ENCODE measurements around the gene CTSW. TPM values are rescaled to one million over a fixed set of nuclear protein-coding genes. Genes with fewer than 3 reads are reported as not detected.
A peak's percentile ranks its signal among the peaks of the same experiment; 100 is the strongest.

CTSW gene
- total RNA-seq, 2 experiments from 2014 or later = 268 to 339 TPM

GRCh38 chr11:65851083-65851579 lies 28.5 kb upstream of the CTSW start:
- peaks cover 22% of the 10 kb centered on the region for H3K4me1 Mint-ChIP-seq
- H3K9me3 Mint-ChIP-seq (ENCODE audit: low read depth) = peaks cover 2% of the 10 kb centered on the region
- DNase-seq (peak; percentile 52), ATAC-seq (peak; percentile 3)
- no peaks in the 10 kb centered on the region for H3K27me3 Mint-ChIP-seq
- H3K36me3 Mint-ChIP-seq = peaks cover 49% of the 10 kb centered on the region
- CTCF ChIA-PET = interaction anchor here (0.5 to 5.6 kb wide), 16 partner anchors 9 to 150 kb away, joined by 3 to 20 read pairs (median 4); partner anchors contain the start of genes CCDC85B, FIBP, MUS81 and SNX32
- no peak overlapping the region for H3K4me3 Mint-ChIP-seq
- no peak overlapping the region for H3K27ac Mint-ChIP-seq

DNA sequence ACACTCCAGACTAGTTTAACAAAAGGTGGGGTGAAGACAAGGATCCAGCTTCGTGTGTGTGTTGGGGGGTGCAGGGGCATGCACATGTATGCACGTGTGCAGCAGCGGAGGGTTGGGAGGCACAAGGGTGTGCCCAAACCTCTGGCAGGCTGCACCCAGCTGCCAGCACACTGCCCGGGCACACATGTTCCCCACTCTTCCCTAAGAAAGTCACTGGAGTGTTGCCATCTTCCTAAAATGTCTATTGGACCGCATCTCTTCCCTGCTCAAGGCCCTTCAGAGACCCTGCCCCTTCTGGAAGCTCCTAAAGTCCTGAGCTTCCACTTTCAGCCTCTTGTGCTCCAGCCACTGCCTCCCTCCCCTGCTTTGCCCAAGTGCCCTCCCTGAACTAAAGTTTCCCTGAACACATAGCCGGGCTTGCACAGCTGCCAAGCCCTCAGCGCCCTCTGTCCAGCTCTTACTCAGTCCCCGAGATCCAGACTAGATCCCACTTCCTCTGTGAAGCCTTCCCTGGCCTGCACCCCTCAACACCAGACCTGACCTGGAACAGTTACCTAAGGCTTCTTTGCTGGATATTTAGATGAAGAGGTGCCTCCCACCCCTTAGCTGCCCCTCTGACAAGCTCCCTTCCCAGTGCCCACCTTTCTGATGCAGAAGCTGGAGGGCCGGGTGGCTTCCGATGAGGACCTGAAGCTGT lies 27.7 kb upstream of the CTSW start:
- Mint-ChIP-seq H3K27ac (no peak overlapping the region), H3K27me3 (no peaks in the 10 kb centered on the region), H3K36me3 (peaks cover 57% of the 10 kb centered on the region), H3K4me1 (peaks cover 30% of the 10 kb centered on the region), H3K9me3 (ENCODE audit: low read depth) (peaks cover 2% of the 10 kb centered on the region), H3K4me3 (no peak overlapping the region)
- ATAC-seq = no peak
- CTCF ChIA-PET = interaction anchor here (0.6 to 5.6 kb wide), 16 partner anchors 8 to 1139 kb away, joined by 3 to 20 read pairs (median 4); partner anchors contain the start of genes FIBP, MUS81 and SNX32
- no peak for DNase-seq

- Mint-ChIP-seq H3K4me1 (peaks cover 30% of the 10 kb centered on the region), H3K27me3 (no peaks in the 10 kb centered on the region), H3K4me3 (no peak overlapping the region), H3K27ac (no peak overlapping the region), H3K9me3 (ENCODE audit: low read depth) (peaks cover 2% of the 10 kb centered on the region), H3K36me3 (peaks cover 57% of the 10 kb centered on the region)
- ATAC-seq = no peak
- CTCF ChIA-PET = interaction anchor here (1.1 to 5.6 kb wide), 9 partner anchors 10 to 141 kb away, joined by 3 to 20 read pairs (median 4); partner anchors contain the start of genes FIBP and SNX32
- no peak for DNase-seq
These were observed 27.0 kb upstream of the CTSW start for GRCh38 chr11:65852508-65853245.

GRCh38 chr11:65853246-65853979 lies 26.2 kb upstream of the CTSW start:
- Mint-ChIP-seq H3K27me3 (no peaks in the 10 kb centered on the region), H3K36me3 (peaks cover 57% of the 10 kb centered on the region), H3K27ac (peak overlapping the region; percentile 3), H3K4me3 (no peak overlapping the region), H3K9me3 (ENCODE audit: low read depth) (peaks cover 2% of the 10 kb centered on the region), H3K4me1 (peaks cover 30% of the 10 kb centered on the region)
- ATAC-seq = no peak
- no peak for DNase-seq
- CTCF ChIA-PET = interaction anchor here (1.1 to 5.6 kb wide), 3 partner anchors 31 to 73 kb away, joined by 5 to 20 read pairs (median 5); partner anchors contain the start of gene FIBP

GRCh38 chr11:65854161-65854592 lies 25.5 kb upstream of the CTSW start:
- H3K9me3 Mint-ChIP-seq (ENCODE audit: low read depth) = peaks cover 2% of the 10 kb centered on the region
- ATAC-seq (no peak), DNase-seq (no peak)
- no peak overlapping the region for H3K27ac Mint-ChIP-seq
- H3K36me3 Mint-ChIP-seq = peaks cover 57% of the 10 kb centered on the region
- H3K4me3 Mint-ChIP-seq = no peak overlapping the region
- no peaks in the 10 kb centered on the region for H3K27me3 Mint-ChIP-seq
- H3K4me1 Mint-ChIP-seq = peaks cover 30% of the 10 kb centered on the region
- CTCF ChIA-PET = no interaction called here

DNA sequence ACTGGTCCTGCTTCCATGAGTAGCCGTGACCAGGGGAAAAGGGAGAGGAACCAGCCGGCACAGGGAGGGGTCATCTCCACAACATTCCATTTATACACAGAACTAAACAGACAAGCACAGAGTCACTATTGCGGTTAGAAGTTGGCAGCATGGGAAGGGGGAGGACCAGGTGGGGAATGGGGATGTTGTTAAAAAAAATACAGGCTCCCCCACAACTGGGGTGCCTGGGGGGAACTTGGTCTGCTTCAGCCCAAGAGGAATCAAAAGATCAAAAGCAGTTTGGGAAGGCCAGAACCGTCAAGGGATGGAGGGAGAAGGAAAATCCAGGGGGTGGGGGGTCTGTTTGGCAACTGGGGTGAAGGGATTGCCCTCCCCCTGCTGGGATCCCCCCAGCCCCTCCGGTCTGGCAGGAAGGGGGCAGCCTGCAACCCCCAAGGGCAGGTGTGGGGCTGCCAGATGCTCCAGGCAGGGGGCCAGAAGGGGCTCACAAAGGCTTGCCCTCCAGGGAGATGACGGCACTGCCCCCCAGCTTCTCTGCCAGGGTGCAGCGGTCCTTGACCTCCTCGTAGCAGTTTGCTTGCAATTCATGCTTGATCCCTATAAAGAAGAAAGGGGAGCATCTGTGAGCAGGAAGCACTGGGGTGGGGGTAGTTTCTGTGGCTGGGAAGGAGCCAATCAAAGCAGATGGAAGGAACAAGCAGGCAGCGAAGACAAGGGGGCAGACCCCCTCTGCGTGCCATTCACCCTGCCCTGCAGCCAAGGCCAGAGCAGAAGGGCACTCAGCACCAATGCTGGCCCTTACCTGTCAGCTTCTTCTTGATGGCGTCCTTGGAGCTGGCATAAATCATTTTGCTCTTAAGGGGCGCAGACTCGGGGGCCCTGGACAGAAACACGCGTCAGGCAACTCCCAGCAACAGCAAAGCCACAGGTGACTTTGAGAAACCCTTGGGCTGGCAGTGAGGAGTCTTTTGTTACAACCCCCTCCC lies 24.5 kb upstream of the CTSW start:
- H3K27ac Mint-ChIP-seq = peak overlapping the region; percentile 81
- peaks cover 57% of the 10 kb centered on the region for H3K36me3 Mint-ChIP-seq
- peak overlapping the region; percentile 91 for H3K4me3 Mint-ChIP-seq
- no peak for ATAC-seq
- peaks cover 2% of the 10 kb centered on the region for H3K9me3 Mint-ChIP-seq (ENCODE audit: low read depth)
- DNase-seq = no peak
- peaks cover 33% of the 10 kb centered on the region for H3K4me1 Mint-ChIP-seq
- CTCF ChIA-PET = interaction anchor here (27.4 kb wide), 1 partner anchor 35 kb away, joined by 710 read pairs; the partner anchor contains the start of genes CCDC85B, CTSW, FIBP and FOSL1
- H3K27me3 Mint-ChIP-seq = no peaks in the 10 kb centered on the region

- ATAC-seq (no peak), DNase-seq (no peak)
- H3K27ac Mint-ChIP-seq = peak overlapping the region; percentile 81
- H3K9me3 Mint-ChIP-seq (ENCODE audit: low read depth) = peaks cover 2% of the 10 kb centered on the region
- peaks cover 33% of the 10 kb centered on the region for H3K4me1 Mint-ChIP-seq
- H3K27me3 Mint-ChIP-seq = no peaks in the 10 kb centered on the region
- CTCF ChIA-PET = interaction anchor here (27.4 kb wide), 1 partner anchor 35 kb away, joined by 710 read pairs; the partner anchor contains the start of genes CCDC85B, CTSW, FIBP and FOSL1
- H3K4me3 Mint-ChIP-seq = peak overlapping the region; percentile 91
- peaks cover 58% of the 10 kb centered on the region for H3K36me3 Mint-ChIP-seq
These were observed 23.7 kb upstream of the CTSW start for GRCh38 chr11:65855927-65856363.

DNA sequence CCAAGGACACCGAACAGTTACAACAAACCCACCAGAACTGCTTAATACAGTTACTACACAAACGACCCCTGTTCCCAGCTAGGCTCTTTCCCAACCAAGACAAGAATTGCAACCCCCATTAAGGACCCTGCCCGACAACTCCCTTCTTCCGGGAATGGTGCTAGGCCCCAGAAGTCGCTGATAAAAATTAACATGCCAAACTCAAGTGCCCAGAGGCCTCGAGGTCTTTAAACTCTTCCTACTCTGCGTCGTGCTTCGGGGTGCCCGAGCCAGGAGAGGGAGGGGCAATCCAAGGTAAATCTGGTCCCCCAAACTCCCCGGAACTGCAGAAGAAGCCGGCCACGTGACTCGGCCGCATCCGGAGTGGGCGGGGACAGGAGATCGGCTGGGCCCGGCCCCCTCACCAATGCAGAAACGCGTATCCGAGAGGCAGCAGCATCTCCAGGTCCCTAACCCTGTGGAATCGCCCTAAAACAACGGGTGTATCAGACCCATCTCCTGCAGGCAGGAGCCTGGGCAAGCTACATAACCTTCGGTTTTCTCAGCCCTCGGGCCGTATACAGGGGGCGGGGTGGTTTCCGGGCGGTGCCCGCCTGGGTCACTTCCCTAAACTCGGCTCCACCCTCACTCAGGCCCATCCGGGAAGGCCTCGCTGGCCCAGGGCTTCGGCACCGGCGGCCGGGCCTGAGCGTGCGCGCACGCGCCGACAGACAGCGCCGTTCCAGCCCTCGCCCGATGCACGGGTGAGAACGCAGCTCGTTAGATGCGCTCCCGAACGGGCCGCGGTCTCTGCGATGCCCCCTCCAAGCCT lies 22.7 kb upstream of the CTSW start:
- Mint-ChIP-seq H3K27ac (peak overlapping the region; percentile 81), H3K36me3 (peaks cover 57% of the 10 kb centered on the region), H3K4me1 (peaks cover 41% of the 10 kb centered on the region)

GRCh38 chr11:65857500-65857852 lies 22.2 kb upstream of the CTSW start:
- peaks cover 42% of the 10 kb centered on the region for H3K4me1 Mint-ChIP-seq
- H3K27me3 Mint-ChIP-seq = no peaks in the 10 kb centered on the region
- H3K36me3 Mint-ChIP-seq = peaks cover 53% of the 10 kb centered on the region
- peak overlapping the region; percentile 81 for H3K27ac Mint-ChIP-seq
- H3K9me3 Mint-ChIP-seq (ENCODE audit: low read depth) = no peaks in the 10 kb centered on the region
- CTCF ChIA-PET = interaction anchor here (3.0 to 27.4 kb wide), 5 partner anchors 14 to 146 kb away, joined by 20 to 710 read pairs (median 24); partner anchors contain the start of genes AP5B1, CCDC85B, CTSW and EFEMP2
- H3K4me3 Mint-ChIP-seq = peak overlapping the region; percentile 91
- DNase-seq = peak; percentile 79
- peak; percentile 0 for ATAC-seq

More for the DNA sequence above, 22.7 kb upstream of the CTSW start:
- CTCF ChIA-PET = interaction anchor here (27.4 kb wide), 1 partner anchor 34 kb away, joined by 710 read pairs; the partner anchor contains the start of genes CCDC85B, CTSW, FIBP and FOSL1
- Mint-ChIP-seq H3K4me3 (peak overlapping the region; percentile 91), H3K9me3 (ENCODE audit: low read depth) (peaks cover 2% of the 10 kb centered on the region), H3K27me3 (no peaks in the 10 kb centered on the region)
- peak; percentile 93 for DNase-seq
- peak; percentile 6 for ATAC-seq

- peak; percentile 99 for DNase-seq
- H3K36me3 Mint-ChIP-seq = peaks cover 53% of the 10 kb centered on the region
- H3K9me3 Mint-ChIP-seq (ENCODE audit: low read depth) = no peaks in the 10 kb centered on the region
- peak within 1 kb of the TSS; percentile 91 for H3K4me3 Mint-ChIP-seq
- peak; percentile 63 for ATAC-seq
- peaks cover 47% of the 10 kb centered on the region for H3K4me1 Mint-ChIP-seq
- peak within 1 kb of the TSS; percentile 99 for H3K27ac Mint-ChIP-seq
- H3K27me3 Mint-ChIP-seq = no peaks in the 10 kb centered on the region
- CTCF ChIA-PET = interaction anchor here (0.8 to 27.4 kb wide), 9 partner anchors 9 to 150 kb away, joined by 3 to 710 read pairs (median 20); partner anchors contain the start of genes AP5B1, CCDC85B, CTSW and EFEMP2
These were observed 21.6 kb upstream of the CTSW start, which contains the start of gene CFL1 for GRCh38 chr11:65857853-65858680. Gene CFL1 (minus strand): TSS chr11:65858180. CDS start chr11:65858099, 81 bp downstream.
